Measurements from ENCODE around the gene CAMTA1. TPM values are rescaled to one million over a fixed set of nuclear protein-coding genes. Genes with fewer than 3 reads are reported as not detected.

Gene CAMTA1
- total RNA-seq, 1 donor from 2014 or later, result 268 TPM

DNA sequence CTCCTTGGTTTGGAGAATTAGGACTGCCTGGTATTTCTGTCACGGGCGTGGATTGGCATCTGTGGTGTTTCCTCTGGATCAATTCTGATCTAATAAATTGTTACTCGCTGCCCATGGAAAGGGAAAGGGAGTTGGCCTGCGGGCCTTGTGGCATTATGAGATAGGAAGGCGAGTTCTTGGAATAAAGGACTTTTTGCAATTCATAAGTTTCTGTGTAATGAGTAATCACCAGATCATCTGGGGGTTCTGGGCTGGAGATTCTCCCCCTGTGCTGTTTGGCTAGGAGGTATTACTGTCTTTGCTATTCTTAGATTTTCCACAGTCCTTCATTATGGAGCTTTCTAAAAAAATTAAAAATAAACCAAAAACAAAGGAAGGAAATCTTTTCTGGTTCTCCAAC is 315.9 kb downstream of the CAMTA1 start:
- TF ChIP-seq EZH2phosphoT487 (IDR thresholded peaks at IDR 0.05), result no peak
- TF ChIP-seq, protein P1, sequence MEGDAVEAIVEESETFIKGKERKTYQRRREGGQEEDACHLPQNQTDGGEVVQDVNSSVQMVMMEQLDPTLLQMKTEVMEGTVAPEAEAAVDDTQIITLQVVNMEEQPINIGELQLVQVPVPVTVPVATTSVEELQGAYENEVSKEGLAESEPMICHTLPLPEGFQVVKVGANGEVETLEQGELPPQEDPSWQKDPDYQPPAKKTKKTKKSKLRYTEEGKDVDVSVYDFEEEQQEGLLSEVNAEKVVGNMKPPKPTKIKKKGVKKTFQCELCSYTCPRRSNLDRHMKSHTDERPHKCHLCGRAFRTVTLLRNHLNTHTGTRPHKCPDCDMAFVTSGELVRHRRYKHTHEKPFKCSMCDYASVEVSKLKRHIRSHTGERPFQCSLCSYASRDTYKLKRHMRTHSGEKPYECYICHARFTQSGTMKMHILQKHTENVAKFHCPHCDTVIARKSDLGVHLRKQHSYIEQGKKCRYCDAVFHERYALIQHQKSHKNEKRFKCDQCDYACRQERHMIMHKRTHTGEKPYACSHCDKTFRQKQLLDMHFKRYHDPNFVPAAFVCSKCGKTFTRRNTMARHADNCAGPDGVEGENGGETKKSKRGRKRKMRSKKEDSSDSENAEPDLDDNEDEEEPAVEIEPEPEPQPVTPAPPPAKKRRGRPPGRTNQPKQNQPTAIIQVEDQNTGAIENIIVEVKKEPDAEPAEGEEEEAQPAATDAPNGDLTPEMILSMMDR (IDR thresholded peaks at IDR 0.05), result no peak
- no peak for TF ChIP-seq EZH2 (IDR thresholded peaks at IDR 0.05)
- H3K4me3 Mint-ChIP-seq, result no peak overlapping the region
- Histone ChIP-seq H4K20me1 (ENCODE audit: low read depth) (no peaks in the 10 kb centered on the region), H2AFZ (replicated peaks) (no peak overlapping the region), H3K4me1 (no peaks in the 10 kb centered on the region), H3F3A (ENCODE audit: low read depth) (peaks cover 32% of the 10 kb centered on the region), H3K27ac (no peak overlapping the region), H3K4me2 (no peak overlapping the region), H3K27me3 (no peaks in the 10 kb centered on the region), H3K36me3 (no peaks in the 10 kb centered on the region), H3K79me2 (ENCODE audit: low read depth) (no peaks in the 10 kb centered on the region), H3K4me3 (no peak overlapping the region), H3K9ac (no peak overlapping the region), H3K9me3 (ENCODE audit: low read depth) (no peaks in the 10 kb centered on the region)
- no peak for DNase-seq (ENCODE audit: low spot score)
- no peak overlapping the region for H3K27ac Mint-ChIP-seq
- peaks cover 16% of the 10 kb centered on the region for H3K4me1 Mint-ChIP-seq
- no peaks in the 10 kb centered on the region for H3K36me3 Mint-ChIP-seq
- H3K27me3 Mint-ChIP-seq (ENCODE audit: insufficient read depth, low read depth), result no peaks in the 10 kb centered on the region
- H3K9me3 Mint-ChIP-seq, result no peaks in the 10 kb centered on the region

DNA sequence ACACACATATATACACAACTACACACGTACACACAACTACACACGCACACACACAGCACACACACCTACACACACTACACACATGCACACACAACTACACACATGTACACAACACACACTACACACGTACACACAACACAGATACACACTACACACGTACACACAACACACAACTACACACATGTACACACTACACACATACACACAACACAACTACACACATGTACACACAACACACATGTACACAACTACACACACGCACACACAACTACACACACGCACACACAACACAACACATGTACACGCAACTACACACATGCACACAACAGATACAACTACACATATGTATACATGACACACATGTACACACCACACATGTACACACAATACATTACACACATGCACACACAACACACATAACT is 318.1 kb downstream of the CAMTA1 start:
- Histone ChIP-seq H4K20me1 (ENCODE audit: low read depth) (no peaks in the 10 kb centered on the region), H3K79me2 (ENCODE audit: low read depth) (no peaks in the 10 kb centered on the region), H2AFZ (replicated peaks) (no peak overlapping the region), H3K4me2 (no peak overlapping the region), H3K9ac (no peak overlapping the region), H3K9me3 (ENCODE audit: low read depth) (no peaks in the 10 kb centered on the region), H3K27ac (no peak overlapping the region), H3K27me3 (no peaks in the 10 kb centered on the region), H3K36me3 (no peaks in the 10 kb centered on the region), H3K4me1 (peaks cover 4% of the 10 kb centered on the region), H3K4me3 (no peak overlapping the region), H3F3A (ENCODE audit: low read depth) (peaks cover 32% of the 10 kb centered on the region)
- no peaks in the 10 kb centered on the region for H3K36me3 Mint-ChIP-seq
- no peak for TF ChIP-seq EZH2 (IDR thresholded peaks at IDR 0.05)
- TF ChIP-seq, protein P1 (IDR thresholded peaks at IDR 0.05), result no peak
- no peak for TF ChIP-seq EZH2phosphoT487 (IDR thresholded peaks at IDR 0.05)
- H3K4me3 Mint-ChIP-seq, result no peak overlapping the region
- peaks cover 3% of the 10 kb centered on the region for H3K4me1 Mint-ChIP-seq
- H3K27ac Mint-ChIP-seq, result no peak overlapping the region
- no peak for DNase-seq (ENCODE audit: low spot score)
- H3K9me3 Mint-ChIP-seq, result no peaks in the 10 kb centered on the region
- no peaks in the 10 kb centered on the region for H3K27me3 Mint-ChIP-seq (ENCODE audit: insufficient read depth, low read depth)

DNA sequence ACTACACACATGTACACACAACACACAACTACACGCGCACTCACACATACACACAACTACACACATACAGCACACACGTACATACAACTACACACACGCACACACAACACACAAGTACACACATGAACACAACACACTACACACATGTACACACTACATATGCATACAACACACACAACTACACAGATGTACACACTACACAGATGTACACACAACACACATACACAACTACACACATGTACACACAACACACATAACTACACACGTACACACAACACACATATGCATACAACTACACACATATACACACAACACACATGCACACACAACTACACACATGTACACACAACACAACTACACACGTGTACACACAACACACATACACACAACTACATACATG is 318.6 kb downstream of the CAMTA1 start:
- no peaks in the 10 kb centered on the region for H3K9me3 Mint-ChIP-seq
- H3K27ac Mint-ChIP-seq, result no peak overlapping the region
- no peaks in the 10 kb centered on the region for H4K20me1 ChIP-seq (ENCODE audit: low read depth)

More for the DNA sequence above, 318.6 kb downstream of the CAMTA1 start:
- no peak overlapping the region for H3K9ac ChIP-seq
- H3K36me3 Mint-ChIP-seq, result no peaks in the 10 kb centered on the region
- no peak overlapping the region for H3K4me3 Mint-ChIP-seq
- DNase-seq (ENCODE audit: low spot score), result no peak
- peaks cover 32% of the 10 kb centered on the region for H3F3A ChIP-seq (ENCODE audit: low read depth)
- H3K4me1 ChIP-seq, result peaks cover 4% of the 10 kb centered on the region
- H3K4me3 ChIP-seq, result no peak overlapping the region
- no peak overlapping the region for H3K4me2 ChIP-seq
- no peaks in the 10 kb centered on the region for H3K9me3 ChIP-seq (ENCODE audit: low read depth)
- H2AFZ ChIP-seq (replicated peaks), result no peak overlapping the region
- H3K27me3 ChIP-seq, result no peaks in the 10 kb centered on the region
- H3K36me3 ChIP-seq, result no peaks in the 10 kb centered on the region
- no peaks in the 10 kb centered on the region for H3K27me3 Mint-ChIP-seq (ENCODE audit: insufficient read depth, low read depth)
- no peaks in the 10 kb centered on the region for H3K79me2 ChIP-seq (ENCODE audit: low read depth)
- H3K27ac ChIP-seq, result no peak overlapping the region
- H3K4me1 Mint-ChIP-seq, result peaks cover 3% of the 10 kb centered on the region
- TF ChIP-seq EZH2 (IDR thresholded peaks at IDR 0.05), result no peak
- TF ChIP-seq, protein P1 (IDR thresholded peaks at IDR 0.05), result no peak
- TF ChIP-seq EZH2phosphoT487 (IDR thresholded peaks at IDR 0.05), result no peak

Measured in neural progenitor cell (in vitro differentiated cells).